ENCODE data around the gene FRMD6. TPM values are rescaled to one million over a fixed set of nuclear protein-coding genes. Genes with fewer than 3 reads are reported as not detected.

FRMD6 gene
- total and polyA plus RNA-seq, 8 donors = 5.9 to 35.2 (median 9.7) TPM

DNA sequence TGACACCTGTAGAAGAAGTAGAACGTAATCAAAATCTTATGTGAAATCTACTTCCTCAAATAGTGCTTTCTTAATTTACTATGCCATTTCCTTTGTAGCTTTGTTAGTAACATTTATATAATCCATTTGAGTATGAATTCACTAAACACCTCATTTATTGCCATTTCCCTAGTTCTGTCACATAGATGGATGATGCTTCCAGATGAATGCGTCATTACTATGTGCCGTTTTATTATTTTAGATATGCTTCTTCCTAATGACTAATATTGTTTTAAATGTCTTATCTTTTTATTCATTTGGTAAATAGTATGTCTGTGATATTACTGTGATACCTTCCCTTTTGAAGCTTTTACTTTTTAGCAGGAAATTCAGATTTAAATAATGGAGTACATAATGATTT, 14.4 kb downstream of the FRMD6 start:
- Histone ChIP-seq H3K27me3 (no peaks in the 10 kb centered on the region), H3K9me3 (no peaks in the 10 kb centered on the region), H3K4me3 (no peak overlapping the region), H3K4me1 (peaks cover 0 to 5% (median under 1%) of the 10 kb centered on the region in 4 donors), H3K27ac (no peak overlapping the region), H3K36me3 (no peaks in the 10 kb centered on the region)
- 84 to 90% (median 87%) methylated on average over 3 of the region's 3 CpGs for WGBS, 5 donors
- intact Hi-C loops (cut with DNase I; ENCODE audit: low total_unique reads) = no loop called here
- no peak for DNase-seq
- TF ChIP-seq, protein P1, sequence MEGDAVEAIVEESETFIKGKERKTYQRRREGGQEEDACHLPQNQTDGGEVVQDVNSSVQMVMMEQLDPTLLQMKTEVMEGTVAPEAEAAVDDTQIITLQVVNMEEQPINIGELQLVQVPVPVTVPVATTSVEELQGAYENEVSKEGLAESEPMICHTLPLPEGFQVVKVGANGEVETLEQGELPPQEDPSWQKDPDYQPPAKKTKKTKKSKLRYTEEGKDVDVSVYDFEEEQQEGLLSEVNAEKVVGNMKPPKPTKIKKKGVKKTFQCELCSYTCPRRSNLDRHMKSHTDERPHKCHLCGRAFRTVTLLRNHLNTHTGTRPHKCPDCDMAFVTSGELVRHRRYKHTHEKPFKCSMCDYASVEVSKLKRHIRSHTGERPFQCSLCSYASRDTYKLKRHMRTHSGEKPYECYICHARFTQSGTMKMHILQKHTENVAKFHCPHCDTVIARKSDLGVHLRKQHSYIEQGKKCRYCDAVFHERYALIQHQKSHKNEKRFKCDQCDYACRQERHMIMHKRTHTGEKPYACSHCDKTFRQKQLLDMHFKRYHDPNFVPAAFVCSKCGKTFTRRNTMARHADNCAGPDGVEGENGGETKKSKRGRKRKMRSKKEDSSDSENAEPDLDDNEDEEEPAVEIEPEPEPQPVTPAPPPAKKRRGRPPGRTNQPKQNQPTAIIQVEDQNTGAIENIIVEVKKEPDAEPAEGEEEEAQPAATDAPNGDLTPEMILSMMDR (IDR thresholded peaks at IDR 0.05) = no peak
- no peak for TF ChIP-seq POLR2A (IDR thresholded peaks at IDR 0.05)
- no peak for TF ChIP-seq POLR2AphosphoS5 (IDR thresholded peaks at IDR 0.05)
- TF ChIP-seq EP300 (IDR thresholded peaks at IDR 0.05) = no peak

DNA sequence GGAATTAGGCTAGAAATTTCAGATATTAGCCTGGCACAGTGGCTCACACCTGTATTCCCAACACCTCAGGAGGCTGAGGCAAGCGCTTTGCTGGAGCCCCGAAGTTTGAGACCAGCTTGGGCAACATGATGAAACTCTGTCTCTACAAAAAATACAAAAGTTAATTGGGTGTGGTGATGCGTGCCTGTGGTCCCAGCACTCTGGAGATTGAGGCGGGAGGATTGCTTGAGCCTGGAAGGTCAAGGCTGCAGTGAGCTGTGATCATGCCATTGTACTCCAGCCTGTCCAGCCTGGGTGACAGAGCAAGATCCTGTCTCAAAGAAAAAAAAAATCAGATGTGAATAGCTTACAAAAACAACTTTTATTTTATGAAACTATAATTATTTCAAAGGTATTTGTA, 15.1 kb downstream of the FRMD6 start:
- Histone ChIP-seq H3K4me3 (no peak overlapping the region), H3K27ac (no peak overlapping the region), H3K27me3 (no peaks in the 10 kb centered on the region), H3K9me3 (no peaks in the 10 kb centered on the region), H3K4me1 (peaks cover 0 to 4% (median 0%) of the 10 kb centered on the region in 4 donors), H3K36me3 (no peaks in the 10 kb centered on the region)
- intact Hi-C loops (cut with DNase I; ENCODE audit: low total_unique reads) = no loop called here
- TF ChIP-seq EP300 (IDR thresholded peaks at IDR 0.05) (no peak), POLR2AphosphoS5 (IDR thresholded peaks at IDR 0.05) (no peak), POLR2A (IDR thresholded peaks at IDR 0.05) (no peak)
- TF ChIP-seq, protein P1 (IDR thresholded peaks at IDR 0.05) = no peak
- no peak for DNase-seq
- 81 to 91% (median 86%) methylated on average over 4 of the region's 4 CpGs for WGBS, 5 donors

DNA sequence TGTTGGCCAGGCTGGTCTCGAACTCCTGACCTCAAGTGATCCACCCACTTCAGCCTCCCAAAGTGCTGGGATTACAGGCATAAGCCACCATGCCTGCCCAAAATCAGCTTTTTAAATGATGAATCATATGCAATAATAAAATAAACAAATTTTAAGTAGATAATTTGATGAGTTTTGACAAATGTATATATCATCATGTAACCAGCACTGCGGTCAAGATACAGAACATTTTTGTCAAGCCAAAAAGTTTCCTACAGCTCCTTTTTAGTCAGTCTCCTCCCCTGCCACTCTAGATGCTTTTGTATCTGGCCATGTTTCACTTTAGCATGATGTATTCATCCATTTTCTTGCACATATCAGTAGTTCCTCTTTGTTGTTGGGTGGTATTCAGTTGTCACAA, 17.2 kb downstream of the FRMD6 start:
- H3K27ac ChIP-seq = no peak overlapping the region
- 90 to 100% (median 94%) methylated on average over 2 of the region's 2 CpGs for WGBS, 5 donors
- no peaks in the 10 kb centered on the region for H3K36me3 ChIP-seq
- intact Hi-C loops (cut with DNase I; ENCODE audit: low total_unique reads) = no loop called here
- H3K4me1 ChIP-seq = peaks cover 0 to 4% (median 0%) of the 10 kb centered on the region in 4 donors
- no peak for DNase-seq
- TF ChIP-seq POLR2AphosphoS5 (IDR thresholded peaks at IDR 0.05) (no peak), POLR2A (IDR thresholded peaks at IDR 0.05) (no peak), EP300 (IDR thresholded peaks at IDR 0.05) (no peak)
- TF ChIP-seq, protein P1 (IDR thresholded peaks at IDR 0.05) = no peak
- H3K4me3 ChIP-seq = no peak overlapping the region
- no peaks in the 10 kb centered on the region for H3K9me3 ChIP-seq
- no peaks in the 10 kb centered on the region for H3K27me3 ChIP-seq

DNA sequence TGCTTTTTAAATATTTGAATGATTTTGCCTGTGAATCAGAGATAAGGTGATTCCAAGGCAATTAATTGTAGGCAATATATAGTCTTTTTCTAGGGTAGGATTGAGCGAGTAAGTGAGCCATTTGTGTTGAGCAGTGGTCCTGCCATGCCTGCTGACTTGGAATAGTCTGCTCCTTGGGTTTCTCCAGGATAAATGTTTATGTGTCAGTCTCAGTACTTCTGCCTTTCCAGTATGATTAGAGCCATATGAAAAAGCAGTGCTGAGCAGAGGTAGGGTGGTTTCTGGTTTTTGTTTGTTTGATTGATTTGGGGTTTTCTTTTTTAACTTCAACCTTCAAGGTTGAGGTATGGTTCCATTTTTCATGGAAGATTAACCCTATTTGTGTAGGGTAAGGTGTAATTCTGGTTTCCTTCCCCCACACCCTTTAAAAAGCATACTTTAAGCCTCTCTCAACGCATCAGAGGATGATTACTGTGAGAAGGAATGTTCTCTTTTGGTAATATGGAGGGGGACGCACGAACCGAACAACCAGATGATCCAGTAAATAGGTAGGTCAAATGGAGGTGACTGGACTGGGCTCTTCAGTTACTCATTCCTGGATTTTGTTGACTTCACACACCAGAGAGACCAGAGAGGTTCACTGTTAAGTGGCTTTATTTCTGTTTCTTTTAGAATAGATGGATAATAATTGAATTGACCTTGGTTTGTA, 22.7 kb downstream of the FRMD6 start:
- Histone ChIP-seq H3K4me1 (peaks cover 0 to 28% (median 6%) of the 10 kb centered on the region in 4 donors), H3K27ac (no peak overlapping the region), H3K9me3 (no peaks in the 10 kb centered on the region), H3K36me3 (no peaks in the 10 kb centered on the region), H3K4me3 (no peak overlapping the region), H3K27me3 (no peaks in the 10 kb centered on the region)
- DNase-seq = no peak
- intact Hi-C loops (cut with DNase I; ENCODE audit: low total_unique reads) = no loop called here
- no peak for TF ChIP-seq POLR2A (IDR thresholded peaks at IDR 0.05)
- TF ChIP-seq, protein P1 (IDR thresholded peaks at IDR 0.05) = no peak
- no peak for TF ChIP-seq EP300 (IDR thresholded peaks at IDR 0.05)
- TF ChIP-seq POLR2AphosphoS5 (IDR thresholded peaks at IDR 0.05) = no peak
- WGBS, 5 donors = 89 to 93% (median 91%) methylated on average over 5 of the region's 5 CpGs
